ENCODE measurements around the gene SORCS2. TPM values are rescaled to one million over a fixed set of nuclear protein-coding genes. Genes with fewer than 3 reads are reported as not detected.

The SORCS2 gene
- polyA plus RNA-seq, 1 donor from 2014 or later = 1.0 TPM

DNA sequence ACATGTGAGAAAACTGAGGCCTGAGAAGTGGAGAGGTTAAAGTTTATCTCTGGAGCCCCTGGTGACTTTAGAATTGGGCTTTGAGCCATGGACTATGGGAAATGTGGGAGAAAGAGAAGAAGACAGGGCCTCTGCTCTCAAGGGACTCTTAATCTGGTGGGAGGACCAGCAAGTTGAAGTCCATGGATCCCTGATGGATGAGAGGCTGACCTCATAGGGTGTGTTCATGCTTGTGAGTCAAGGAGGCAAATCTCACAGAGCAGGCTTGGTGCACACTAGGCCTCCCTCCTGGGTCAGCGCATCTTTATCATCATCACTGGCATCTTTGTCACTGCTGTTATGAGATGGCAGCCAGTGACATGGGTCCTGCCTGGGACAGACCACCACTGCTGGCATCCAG, 535.4 kb downstream of the SORCS2 start:
- no peaks in the 10 kb centered on the region for H3K9me2 ChIP-seq (ENCODE audit: insufficient read depth, low read length)
- H3K79me2 ChIP-seq (replicated peaks; ENCODE audit: insufficient read depth, low read length) = no peaks in the 10 kb centered on the region
- H3K27me3 ChIP-seq (ENCODE audit: insufficient read depth, low read depth, low read length) = no peaks in the 10 kb centered on the region

DNA sequence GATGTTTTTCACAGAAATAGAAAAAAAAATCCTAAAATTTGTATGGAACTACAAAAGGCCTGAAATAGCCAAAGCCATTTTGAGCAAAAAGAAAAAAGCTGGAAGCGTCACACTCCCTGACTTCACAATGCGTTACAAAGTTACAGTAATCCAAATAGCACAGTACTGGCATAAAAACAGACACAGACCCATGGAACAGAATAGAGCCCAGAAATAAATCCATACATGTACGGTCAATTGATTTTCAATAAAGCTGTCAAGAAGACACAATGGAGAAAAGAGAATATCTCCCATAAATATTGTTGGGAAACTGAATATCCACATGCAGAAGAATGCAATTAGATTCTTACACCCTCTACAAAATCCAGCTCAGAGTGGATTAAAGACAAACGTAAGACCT, 539.1 kb downstream of the SORCS2 start:
- no peak overlapping the region for H3K9ac ChIP-seq (ENCODE audit: low read length)
- no peaks in the 10 kb centered on the region for H3K9me2 ChIP-seq (ENCODE audit: insufficient read depth, low read length)
- TF ChIP-seq RAD21 (conservative IDR thresholded peaks at IDR 0.05) = no peak
- no peak for TF ChIP-seq MXI1 (conservative IDR thresholded peaks at IDR 0.05; ENCODE audit: poor library complexity, severe bottlenecking)
- TF ChIP-seq, protein P1, sequence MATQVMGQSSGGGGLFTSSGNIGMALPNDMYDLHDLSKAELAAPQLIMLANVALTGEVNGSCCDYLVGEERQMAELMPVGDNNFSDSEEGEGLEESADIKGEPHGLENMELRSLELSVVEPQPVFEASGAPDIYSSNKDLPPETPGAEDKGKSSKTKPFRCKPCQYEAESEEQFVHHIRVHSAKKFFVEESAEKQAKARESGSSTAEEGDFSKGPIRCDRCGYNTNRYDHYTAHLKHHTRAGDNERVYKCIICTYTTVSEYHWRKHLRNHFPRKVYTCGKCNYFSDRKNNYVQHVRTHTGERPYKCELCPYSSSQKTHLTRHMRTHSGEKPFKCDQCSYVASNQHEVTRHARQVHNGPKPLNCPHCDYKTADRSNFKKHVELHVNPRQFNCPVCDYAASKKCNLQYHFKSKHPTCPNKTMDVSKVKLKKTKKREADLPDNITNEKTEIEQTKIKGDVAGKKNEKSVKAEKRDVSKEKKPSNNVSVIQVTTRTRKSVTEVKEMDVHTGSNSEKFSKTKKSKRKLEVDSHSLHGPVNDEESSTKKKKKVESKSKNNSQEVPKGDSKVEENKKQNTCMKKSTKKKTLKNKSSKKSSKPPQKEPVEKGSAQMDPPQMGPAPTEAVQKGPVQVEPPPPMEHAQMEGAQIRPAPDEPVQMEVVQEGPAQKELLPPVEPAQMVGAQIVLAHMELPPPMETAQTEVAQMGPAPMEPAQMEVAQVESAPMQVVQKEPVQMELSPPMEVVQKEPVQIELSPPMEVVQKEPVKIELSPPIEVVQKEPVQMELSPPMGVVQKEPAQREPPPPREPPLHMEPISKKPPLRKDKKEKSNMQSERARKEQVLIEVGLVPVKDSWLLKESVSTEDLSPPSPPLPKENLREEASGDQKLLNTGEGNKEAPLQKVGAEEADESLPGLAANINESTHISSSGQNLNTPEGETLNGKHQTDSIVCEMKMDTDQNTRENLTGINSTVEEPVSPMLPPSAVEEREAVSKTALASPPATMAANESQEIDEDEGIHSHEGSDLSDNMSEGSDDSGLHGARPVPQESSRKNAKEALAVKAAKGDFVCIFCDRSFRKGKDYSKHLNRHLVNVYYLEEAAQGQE (IDR thresholded peaks at IDR 0.05; ENCODE audit: borderline replicate concordance) = no peak
- TF ChIP-seq, protein P2, sequence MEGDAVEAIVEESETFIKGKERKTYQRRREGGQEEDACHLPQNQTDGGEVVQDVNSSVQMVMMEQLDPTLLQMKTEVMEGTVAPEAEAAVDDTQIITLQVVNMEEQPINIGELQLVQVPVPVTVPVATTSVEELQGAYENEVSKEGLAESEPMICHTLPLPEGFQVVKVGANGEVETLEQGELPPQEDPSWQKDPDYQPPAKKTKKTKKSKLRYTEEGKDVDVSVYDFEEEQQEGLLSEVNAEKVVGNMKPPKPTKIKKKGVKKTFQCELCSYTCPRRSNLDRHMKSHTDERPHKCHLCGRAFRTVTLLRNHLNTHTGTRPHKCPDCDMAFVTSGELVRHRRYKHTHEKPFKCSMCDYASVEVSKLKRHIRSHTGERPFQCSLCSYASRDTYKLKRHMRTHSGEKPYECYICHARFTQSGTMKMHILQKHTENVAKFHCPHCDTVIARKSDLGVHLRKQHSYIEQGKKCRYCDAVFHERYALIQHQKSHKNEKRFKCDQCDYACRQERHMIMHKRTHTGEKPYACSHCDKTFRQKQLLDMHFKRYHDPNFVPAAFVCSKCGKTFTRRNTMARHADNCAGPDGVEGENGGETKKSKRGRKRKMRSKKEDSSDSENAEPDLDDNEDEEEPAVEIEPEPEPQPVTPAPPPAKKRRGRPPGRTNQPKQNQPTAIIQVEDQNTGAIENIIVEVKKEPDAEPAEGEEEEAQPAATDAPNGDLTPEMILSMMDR (IDR thresholded peaks at IDR 0.05; ENCODE audit: poor library complexity, severe bottlenecking) = no peak
- no peak for TF ChIP-seq SMC3 (conservative IDR thresholded peaks at IDR 0.05; ENCODE audit: poor library complexity)
- no peak for TF ChIP-seq EZH2 (IDR thresholded peaks at IDR 0.05; ENCODE audit: borderline replicate concordance, insufficient read depth, low read length, poor library complexity, severe bottlenecking)
- TF ChIP-seq EP300 (conservative IDR thresholded peaks at IDR 0.05; ENCODE audit: poor library complexity, severe bottlenecking) = no peak
- TF ChIP-seq POLR2AphosphoS5 (IDR thresholded peaks at IDR 0.05) = no peak
- no peak overlapping the region for H3K4me2 ChIP-seq (ENCODE audit: low read length)
- no peaks in the 10 kb centered on the region for H3K9me3 ChIP-seq (ENCODE audit: low read length)
- H3K27me3 ChIP-seq (ENCODE audit: insufficient read depth, low read depth, low read length) = no peaks in the 10 kb centered on the region
- no peaks in the 10 kb centered on the region for H3F3A ChIP-seq (ENCODE audit: insufficient read depth, low read length, poor library complexity, severe bottlenecking)
- no peaks in the 10 kb centered on the region for H4K20me1 ChIP-seq (ENCODE audit: insufficient read depth)
- no peaks in the 10 kb centered on the region for H3K79me2 ChIP-seq (replicated peaks; ENCODE audit: insufficient read depth, low read length)
- no peak overlapping the region for H3K4me3 ChIP-seq (ENCODE audit: low read length)
- no peak overlapping the region for H3K27ac ChIP-seq (ENCODE audit: low read length)
- no peak overlapping the region for H2AFZ ChIP-seq (ENCODE audit: low read depth, low read length)
- no peaks in the 10 kb centered on the region for H3K36me3 ChIP-seq (ENCODE audit: insufficient read depth, low read length)

More for the DNA sequence above, 535.4 kb downstream of the SORCS2 start:
- no peak overlapping the region for H3K9ac ChIP-seq (ENCODE audit: low read length)
- H2AFZ ChIP-seq (ENCODE audit: low read depth, low read length) = no peak overlapping the region
- no peaks in the 10 kb centered on the region for H3K9me3 ChIP-seq (ENCODE audit: low read length)
- H3K27ac ChIP-seq (ENCODE audit: low read length) = no peak overlapping the region
- no peak overlapping the region for H3K4me3 ChIP-seq (ENCODE audit: low read length)
- no peak overlapping the region for H3K4me2 ChIP-seq (ENCODE audit: low read length)
- H3K36me3 ChIP-seq (ENCODE audit: insufficient read depth, low read length) = no peaks in the 10 kb centered on the region
- no peaks in the 10 kb centered on the region for H4K20me1 ChIP-seq (ENCODE audit: insufficient read depth)
- TF ChIP-seq MXI1 (conservative IDR thresholded peaks at IDR 0.05; ENCODE audit: poor library complexity, severe bottlenecking) (no peak), TAF1 (IDR thresholded peaks at IDR 0.05; ENCODE audit: low read depth) (no peak)
- no peaks in the 10 kb centered on the region for H3F3A ChIP-seq (ENCODE audit: insufficient read depth, low read length, poor library complexity, severe bottlenecking)

DNA sequence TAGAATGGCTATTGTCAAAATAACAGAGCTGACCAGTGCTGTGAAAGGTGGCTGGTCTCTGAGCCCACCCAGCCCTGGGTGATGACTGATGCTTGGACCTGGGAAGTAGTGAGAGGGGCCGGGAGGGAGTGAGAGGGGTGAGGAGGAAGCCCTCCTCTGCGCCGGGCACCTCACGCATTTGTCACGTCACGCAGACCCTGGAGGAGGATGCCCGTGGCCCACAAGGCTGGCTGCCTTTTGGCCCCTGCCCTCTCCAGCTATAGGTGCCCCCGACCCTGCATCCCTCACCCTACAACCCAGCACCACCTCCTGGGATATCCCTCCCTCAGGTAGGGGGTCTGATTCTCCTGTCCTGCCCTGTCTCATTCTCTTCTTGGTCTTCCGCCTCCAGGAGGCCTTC, 539.9 kb downstream of the SORCS2 start:
- H4K20me1 ChIP-seq (ENCODE audit: insufficient read depth) = no peaks in the 10 kb centered on the region
- H2AFZ ChIP-seq (ENCODE audit: low read depth, low read length) = no peak overlapping the region
- no peaks in the 10 kb centered on the region for H3K27me3 ChIP-seq (ENCODE audit: insufficient read depth, low read depth, low read length)
- no peaks in the 10 kb centered on the region for H3K9me2 ChIP-seq (ENCODE audit: insufficient read depth, low read length)
- H3K9me3 ChIP-seq (ENCODE audit: low read length) = no peaks in the 10 kb centered on the region
- no peak overlapping the region for H3K4me3 ChIP-seq (ENCODE audit: low read length)
- H3K79me2 ChIP-seq (replicated peaks; ENCODE audit: insufficient read depth, low read length) = no peaks in the 10 kb centered on the region
- H3K4me2 ChIP-seq (ENCODE audit: low read length) = no peak overlapping the region
- no peaks in the 10 kb centered on the region for H3F3A ChIP-seq (ENCODE audit: insufficient read depth, low read length, poor library complexity, severe bottlenecking)
- no peak overlapping the region for H3K9ac ChIP-seq (ENCODE audit: low read length)
- TF ChIP-seq MXI1 (conservative IDR thresholded peaks at IDR 0.05; ENCODE audit: poor library complexity, severe bottlenecking) (no peak), EZH2 (IDR thresholded peaks at IDR 0.05; ENCODE audit: borderline replicate concordance, insufficient read depth, low read length, poor library complexity, severe bottlenecking) (no peak), RAD21 (conservative IDR thresholded peaks at IDR 0.05) (no peak), TAF1 (IDR thresholded peaks at IDR 0.05; ENCODE audit: low read depth) (no peak), SMC3 (conservative IDR thresholded peaks at IDR 0.05; ENCODE audit: poor library complexity) (no peak)
- H3K27ac ChIP-seq (ENCODE audit: low read length) = no peak overlapping the region
- H3K36me3 ChIP-seq (ENCODE audit: insufficient read depth, low read length) = no peaks in the 10 kb centered on the region

All from neural cell (in vitro differentiated cells).